Astrocyte (in vitro differentiated cells and primary cell): Measurements from ENCODE around the gene NUP98. TPM values are rescaled to one million over a fixed set of nuclear protein-coding genes. Genes with fewer than 3 reads are reported as not detected.

Source experiments
- DNase-seq: peaks from one replicate; pipeline ENCODE4 v3.0.0-alpha.2; 2010; ENCODE audit warnings: low read depth
- FAIRE-seq: peaks from 2 replicates; lab custom pipeline; 2011; peaks lifted over from hg19 to GRCh38; lab: Jason Lieb, UNC
- H2AFZ ChIP-seq: 2 replicates; pipeline ENCODE4 v1.6.0; 2012; ENCODE audit warnings: low read depth, low read length, inconsistent platforms
- H3K27ac ChIP-seq: 2 replicates; pipeline ENCODE4 v1.5.1; 2011; ENCODE audit warnings: low read depth, low read length, inconsistent platforms
- H3K27me3 ChIP-seq: 2 replicates; pipeline ENCODE4 v1.6.0; 2011; ENCODE audit warnings: low read length, inconsistent platforms; ENCODE audit not compliant: insufficient read depth
- H3K36me3 ChIP-seq: 2 replicates; pipeline ENCODE4 v1.5.1; 2011; ENCODE audit warnings: low read length, inconsistent platforms; ENCODE audit not compliant: insufficient read depth
- H3K4me1 ChIP-seq: 2 replicates; pipeline ENCODE4 v1.5.1; 2011; ENCODE audit warnings: low read length, inconsistent platforms; ENCODE audit not compliant: insufficient read depth
- H3K4me2 ChIP-seq: 2 replicates; pipeline ENCODE4 v1.6.0; 2012; ENCODE audit warnings: low read length, inconsistent platforms
- H3K4me3 ChIP-seq: 2 replicates; pipeline ENCODE4 v1.5.1; 2011; ENCODE audit warnings: low read depth, mild to moderate bottlenecking, low read length, inconsistent platforms; ENCODE audit not compliant: insufficient read depth
- H3K79me2 ChIP-seq: 2 replicates; pipeline ENCODE4 v1.6.0; 2012; ENCODE audit warnings: mild to moderate bottlenecking, low read length, inconsistent platforms; ENCODE audit not compliant: insufficient read depth
- H3K9ac ChIP-seq: 2 replicates; pipeline ENCODE4 v1.6.0; 2012; ENCODE audit warnings: mild to moderate bottlenecking, low read length, inconsistent platforms
- H3K9me3 ChIP-seq: 2 replicates; pipeline ENCODE4 v1.5.1; 2012; ENCODE audit warnings: low read depth, mild to moderate bottlenecking, low read length, inconsistent platforms; ENCODE audit not compliant: insufficient read depth
- H4K20me1 ChIP-seq: 2 replicates; pipeline ENCODE4 v1.6.0; 2012; ENCODE audit warnings: low read length, inconsistent platforms; ENCODE audit not compliant: insufficient read depth
- H3K27ac Mint-ChIP-seq: one replicate; pipeline ENCODE4 v1.8.0; 2021; ENCODE audit warnings: mild to moderate bottlenecking, mixed read lengths; ENCODE audit not compliant: unreplicated experiment
- H3K27me3 Mint-ChIP-seq: one replicate; pipeline ENCODE4 v1.8.0; 2021; ENCODE audit warnings: low read depth, mixed read lengths; ENCODE audit not compliant: unreplicated experiment
- H3K36me3 Mint-ChIP-seq: one replicate; pipeline ENCODE4 v1.8.0; 2021; ENCODE audit warnings: low read depth, mixed read lengths; ENCODE audit not compliant: unreplicated experiment
- H3K4me1 Mint-ChIP-seq: one replicate; pipeline ENCODE4 v1.8.0; 2021; ENCODE audit warnings: low read depth, mixed read lengths; ENCODE audit not compliant: unreplicated experiment
- H3K4me3 Mint-ChIP-seq: one replicate; pipeline ENCODE4 v1.8.0; 2021; ENCODE audit warnings: mild to moderate bottlenecking, moderate library complexity, mixed read lengths; ENCODE audit not compliant: unreplicated experiment
- H3K9me3 Mint-ChIP-seq: one replicate; pipeline ENCODE4 v1.8.0; 2021; ENCODE audit warnings: mild to moderate bottlenecking, mixed read lengths; ENCODE audit not compliant: unreplicated experiment
- EZH2 ChIP-seq: IDR thresholded peaks from 2 replicates; pipeline ENCODE4 v1.6.1; 2012; ENCODE audit warnings: mild to moderate bottlenecking, low read length, inconsistent platforms; ENCODE audit not compliant: insufficient read depth
- total RNA-seq: library from RNA; stranded (reverse); gene quantifications from 2 replicates; pipeline ENCODE4 v1.2.1, GENCODE V29; 2021
- TF ChIP-seq, protein P1 (sequence below): IDR thresholded peaks from 2 replicates; pipeline ENCODE4 v1.5.1; 2011; ENCODE audit warnings: low read depth, mild to moderate bottlenecking, inconsistent platforms, low read length, moderate library complexity; ENCODE audit not compliant: insufficient read depth

Gene NUP98
- total RNA-seq, 1 donor from 2014 or later, result 81.2 TPM

DNA sequence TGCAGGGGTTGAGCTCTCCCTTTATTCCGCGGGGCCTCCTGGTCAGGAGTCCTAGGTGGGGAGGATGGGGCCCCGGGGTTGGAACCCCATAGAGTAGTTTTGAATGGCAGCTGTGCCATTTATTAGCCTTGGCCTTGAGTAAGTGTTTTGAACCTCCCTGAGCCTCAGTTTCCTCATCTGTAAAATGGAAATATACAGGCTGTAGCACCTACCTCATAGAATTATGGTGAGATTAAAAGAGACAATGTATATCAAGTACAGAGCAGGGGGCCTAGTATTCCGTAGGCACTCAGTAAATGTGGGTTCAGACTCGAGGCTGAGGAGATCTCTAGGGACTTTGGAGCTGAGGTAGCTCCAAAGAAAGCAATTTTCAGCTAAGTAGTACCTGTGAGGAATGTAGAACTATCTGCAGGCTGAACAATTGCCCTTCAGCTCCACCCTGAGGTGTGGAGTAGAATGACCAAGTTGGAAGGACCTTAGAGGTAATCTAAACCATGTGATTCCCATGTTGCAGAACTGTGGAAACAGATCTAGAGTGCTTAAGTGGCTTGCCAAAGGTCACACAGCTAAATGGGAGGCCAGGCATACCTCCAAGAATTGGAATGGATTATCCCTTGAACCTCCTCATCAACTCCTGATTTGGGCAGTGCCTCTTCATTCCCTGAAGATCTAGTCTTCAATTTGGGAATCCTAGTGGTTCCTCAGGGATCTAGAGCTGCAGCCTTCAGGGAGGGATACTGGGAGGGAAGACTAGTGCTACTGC is 11.7 kb upstream of the NUP98 start:
- no peak for FAIRE-seq
- peak overlapping the region; percentile 90 for H3K4me3 ChIP-seq
- H3K9me3 ChIP-seq, result no peaks in the 10 kb centered on the region
- no peaks in the 10 kb centered on the region for H3K36me3 ChIP-seq
- peak overlapping the region; percentile 93 for H3K4me2 ChIP-seq
- TF ChIP-seq, protein P1, sequence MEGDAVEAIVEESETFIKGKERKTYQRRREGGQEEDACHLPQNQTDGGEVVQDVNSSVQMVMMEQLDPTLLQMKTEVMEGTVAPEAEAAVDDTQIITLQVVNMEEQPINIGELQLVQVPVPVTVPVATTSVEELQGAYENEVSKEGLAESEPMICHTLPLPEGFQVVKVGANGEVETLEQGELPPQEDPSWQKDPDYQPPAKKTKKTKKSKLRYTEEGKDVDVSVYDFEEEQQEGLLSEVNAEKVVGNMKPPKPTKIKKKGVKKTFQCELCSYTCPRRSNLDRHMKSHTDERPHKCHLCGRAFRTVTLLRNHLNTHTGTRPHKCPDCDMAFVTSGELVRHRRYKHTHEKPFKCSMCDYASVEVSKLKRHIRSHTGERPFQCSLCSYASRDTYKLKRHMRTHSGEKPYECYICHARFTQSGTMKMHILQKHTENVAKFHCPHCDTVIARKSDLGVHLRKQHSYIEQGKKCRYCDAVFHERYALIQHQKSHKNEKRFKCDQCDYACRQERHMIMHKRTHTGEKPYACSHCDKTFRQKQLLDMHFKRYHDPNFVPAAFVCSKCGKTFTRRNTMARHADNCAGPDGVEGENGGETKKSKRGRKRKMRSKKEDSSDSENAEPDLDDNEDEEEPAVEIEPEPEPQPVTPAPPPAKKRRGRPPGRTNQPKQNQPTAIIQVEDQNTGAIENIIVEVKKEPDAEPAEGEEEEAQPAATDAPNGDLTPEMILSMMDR, result peak; percentile 29
- no peak for TF ChIP-seq EZH2
- Mint-ChIP-seq H3K27me3 (no peaks in the 10 kb centered on the region), H3K4me3 (peak overlapping the region; percentile 86), H3K36me3 (peaks cover 6% of the 10 kb centered on the region), H3K9me3 (no peaks in the 10 kb centered on the region), H3K27ac (no peak overlapping the region), H3K4me1 (peaks cover 4% of the 10 kb centered on the region)
- H3K9ac ChIP-seq, result peak overlapping the region; percentile 87
- peak overlapping the region; percentile 97 for H2AFZ ChIP-seq
- H3K79me2 ChIP-seq, result no peaks in the 10 kb centered on the region
- H4K20me1 ChIP-seq, result no peaks in the 10 kb centered on the region
- no peaks in the 10 kb centered on the region for H3K27me3 ChIP-seq
- H3K4me1 ChIP-seq, result peaks cover 4% of the 10 kb centered on the region
- peak; percentile 17 for DNase-seq
- H3K27ac ChIP-seq, result no peak overlapping the region

DNA sequence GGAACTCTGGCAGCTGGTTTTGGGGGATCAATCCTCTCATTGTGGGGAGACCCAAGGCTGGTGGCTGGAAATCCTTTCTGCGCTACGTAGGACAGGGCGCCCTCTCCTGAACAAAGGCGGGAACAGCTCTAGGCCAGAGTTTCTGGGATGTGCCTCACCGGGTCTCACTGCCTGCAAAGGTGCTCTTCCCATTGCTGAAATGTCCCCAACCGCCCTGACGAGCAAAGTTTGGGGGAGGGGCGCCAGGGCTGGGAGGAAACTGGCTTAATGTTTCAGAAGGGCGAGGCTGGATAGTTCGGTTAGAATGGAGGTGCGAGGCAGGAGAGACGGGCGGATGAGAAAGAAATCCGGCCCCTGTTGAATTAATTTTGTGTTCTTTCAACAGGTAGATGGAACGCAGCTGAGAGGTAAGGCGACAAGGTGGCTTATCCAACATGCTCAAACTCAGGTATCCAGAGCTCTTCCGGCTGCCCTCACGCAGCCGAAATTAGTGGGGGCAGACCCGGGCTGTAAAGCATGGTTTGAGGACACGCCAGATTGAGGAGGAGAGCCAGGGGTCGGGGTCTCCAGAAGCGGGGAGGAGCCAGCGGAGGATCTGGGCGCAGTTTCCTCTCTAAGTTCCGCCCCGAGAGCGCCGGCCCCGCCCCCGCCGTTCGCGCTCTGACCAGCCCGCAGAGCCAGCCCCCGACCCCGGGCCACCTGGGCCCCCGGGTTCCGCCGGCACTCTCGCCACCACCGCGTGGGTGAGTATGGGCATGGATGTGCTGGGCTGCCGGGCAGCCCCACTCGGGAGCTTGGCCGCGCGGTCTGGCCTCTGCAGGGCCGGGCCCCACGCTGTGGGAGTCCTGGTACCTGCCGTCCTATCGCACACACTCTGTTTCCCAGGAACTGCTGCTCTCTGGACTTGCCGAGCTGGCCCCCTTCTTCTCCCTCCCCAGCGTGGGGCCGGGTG is 10.8 kb upstream of the NUP98 start, which contains the start of gene PGAP2:
PGAP2 (plus strand) TSS at position 652 of the 952 bp plus-strand sequence. CDS start 2,700 bp downstream, outside the sequence.
- TF ChIP-seq EZH2, result no peak
- TF ChIP-seq, protein P1, result peak; percentile 47
- Mint-ChIP-seq H3K27me3 (no peaks in the 10 kb centered on the region), H3K36me3 (peaks cover 6% of the 10 kb centered on the region), H3K27ac (peak within 1 kb of the TSS; percentile 84), H3K4me1 (peaks cover 5% of the 10 kb centered on the region), H3K4me3 (peak within 1 kb of the TSS; percentile 94), H3K9me3 (no peaks in the 10 kb centered on the region)
- Histone ChIP-seq H3K4me3 (peak within 1 kb of the TSS; percentile 90), H2AFZ (peak within 1 kb of the TSS; percentile 97), H3K4me1 (peaks cover 4% of the 10 kb centered on the region), H3K27me3 (no peaks in the 10 kb centered on the region), H3K27ac (no peak within 1 kb of the TSS), H3K9me3 (no peaks in the 10 kb centered on the region), H3K36me3 (no peaks in the 10 kb centered on the region), H3K4me2 (peak within 1 kb of the TSS; percentile 93), H4K20me1 (no peaks in the 10 kb centered on the region), H3K79me2 (no peaks in the 10 kb centered on the region), H3K9ac (peak within 1 kb of the TSS; percentile 87)
- DNase-seq, result no peak
- no peak for FAIRE-seq
